ENCODE results near the gene DENND1B. TPM values are rescaled to one million over a fixed set of nuclear protein-coding genes. Genes with fewer than 3 reads are reported as not detected.

DENND1B gene
- polyA plus RNA-seq, 1 of the 3 experiments (the other 2 are of a cell fraction): 1.4 TPM

GRCh38 chr1:197486946-197487345, 288.3 kb downstream of the DENND1B start (continued):
- no peak for TF ChIP-seq TEAD4 (IDR thresholded peaks at IDR 0.05; ENCODE audit: borderline replicate concordance, insufficient read depth)

GRCh38 chr1:197485790-197486189, 289.5 kb downstream of the DENND1B start:
- Histone ChIP-seq H4K20me1 (ENCODE audit: insufficient read depth) (no peaks in the 10 kb centered on the region), H2AFZ (ENCODE audit: low read depth) (no peak overlapping the region), H3K79me2 (ENCODE audit: insufficient read depth) (no peaks in the 10 kb centered on the region), H3K4me1 (ENCODE audit: control insufficient read depth in 1 of 2, insufficient read depth in 2 of 2, low read depth in 1 of 2, low read length in 1 of 2) (peaks cover 0 to 9% of the 10 kb centered on the region in 2 experiments; a peak in 2 of 4 replicates), H3K9me2 (no peaks in the 10 kb centered on the region), H3K27ac (ENCODE audit: low read depth in 2 of 2, low read length in 1 of 2) (no peak overlapping the region), H3K27me3 (ENCODE audit: insufficient read depth) (no peaks in the 10 kb centered on the region), H3K9ac (no peak overlapping the region), H3K9me3 (no peaks in the 10 kb centered on the region), H3K4me2 (no peak overlapping the region), H3K36me3 (replicated peaks in 1 of 2; ENCODE audit: control insufficient read depth in 1 of 2, insufficient read depth in 2 of 2, low read length in 1 of 2) (no peaks in the 10 kb centered on the region), H3F3A (replicated peaks; ENCODE audit: insufficient read depth) (no peaks in the 10 kb centered on the region), H3K4me3 (ENCODE audit: low read depth in 2 of 2, low read length in 1 of 2) (no peak overlapping the region)
- TF ChIP-seq USF2 (IDR thresholded peaks at IDR 0.05; ENCODE audit: borderline replicate concordance, low read depth, low read length) (no peak), IRF3 (IDR thresholded peaks at IDR 0.05; ENCODE audit: low read depth, low read length) (no peak), USF1 (IDR thresholded peaks at IDR 0.05; ENCODE audit: borderline replicate concordance, low read depth) (no peak), FOXJ3 (CRISPR knock-in tag; IDR thresholded peaks at IDR 0.05) (no peak), TCF12 (IDR thresholded peaks at IDR 0.05) (no peak), EP300 (IDR thresholded peaks at IDR 0.05; ENCODE audit: borderline replicate concordance in 1 of 2, low read depth in 1 of 2, low read length in 1 of 2) (no peak), POLR2AphosphoS5 (IDR thresholded peaks at IDR 0.05; ENCODE audit: low read depth, low read length) (no peak), NRF1 (IDR thresholded peaks at IDR 0.05; ENCODE audit: low read depth, low read length) (no peak), MXI1 (IDR thresholded peaks at IDR 0.05; ENCODE audit: low read depth, low read length) (no peak), GABPA (IDR thresholded peaks at IDR 0.05; ENCODE audit: low read depth) (no peak), CTCF (IDR thresholded peaks at IDR 0.05) (no peak), GATA2 (CRISPR knock-in tag; IDR thresholded peaks at IDR 0.05) (no peak), FOXM1 (IDR thresholded peaks at IDR 0.05; ENCODE audit: low read depth) (no peak)
- POLR2A ChIA-PET: no interaction called here
- CTCF ChIA-PET: no interaction called here
- DNase-seq: no peak
- 61% methylated on average over 3 of the region's 3 CpGs for WGBS (ENCODE audit: low lambda C conversion rate)
